Left renal pelvis (tissue), 4 donors: ENCODE data around the gene GFI1. TPM values are rescaled to one million over a fixed set of nuclear protein-coding genes. Genes with fewer than 3 reads are reported as not detected.
"Not testable (repeated sequence)": the region's sequence is repeated elsewhere in the genome, so short reads cannot be mapped to it uniquely, and the experiment has no call there.

Source experiments
- DNase-seq, 4 donors: peaks; one replicate each; pipeline ENCODE4 v3.0.0-alpha.2; 2013; ENCODE audit warnings: low read depth in 4 of 4, low spot score in 3 of 4
- polyA plus RNA-seq, 4 donors: library from polyadenylated mRNA; unstranded; fragments of 120-200 nt; gene quantifications; one replicate each; pipeline ENCODE4 v1.2.1, GENCODE V29; 2013; ENCODE audit not compliant: insufficient read length in 4 of 4

Gene GFI1
- polyA plus RNA-seq, 4 donors: 0.22 to 0.47 (median 0.29) TPM

DNA sequence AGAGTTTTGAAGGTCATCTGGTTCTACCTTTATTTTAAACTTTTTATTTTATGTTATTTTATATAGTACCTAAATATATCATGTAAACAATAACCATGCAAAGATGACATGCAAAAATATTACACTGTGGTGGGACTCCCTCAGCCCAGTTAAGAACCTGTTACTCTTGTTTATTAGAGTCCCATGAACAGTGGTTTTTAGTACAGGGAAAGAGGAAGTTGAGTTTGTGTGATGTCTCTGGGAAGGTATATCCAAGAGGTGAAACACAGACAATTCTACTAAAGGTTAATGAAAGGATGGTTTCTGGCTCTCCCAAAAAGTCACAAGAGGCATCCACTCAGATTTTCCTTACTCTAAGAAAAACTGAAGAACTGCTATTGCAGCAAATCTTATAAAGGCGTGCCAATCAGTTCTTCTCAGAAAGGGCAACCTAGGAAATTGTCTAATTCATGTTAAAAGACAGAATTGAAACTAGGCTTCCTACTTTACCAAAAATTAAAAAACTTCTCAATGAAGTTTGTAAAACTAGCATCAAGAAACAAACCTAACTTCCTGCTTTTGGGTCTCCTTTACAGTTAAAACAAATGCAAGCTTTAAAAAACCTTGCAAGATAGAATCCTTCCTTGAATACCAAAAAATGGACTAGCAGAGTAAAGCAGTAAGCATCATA lies 19.9 kb downstream of the GFI1 start:
- DNase-seq: no peak

DNA sequence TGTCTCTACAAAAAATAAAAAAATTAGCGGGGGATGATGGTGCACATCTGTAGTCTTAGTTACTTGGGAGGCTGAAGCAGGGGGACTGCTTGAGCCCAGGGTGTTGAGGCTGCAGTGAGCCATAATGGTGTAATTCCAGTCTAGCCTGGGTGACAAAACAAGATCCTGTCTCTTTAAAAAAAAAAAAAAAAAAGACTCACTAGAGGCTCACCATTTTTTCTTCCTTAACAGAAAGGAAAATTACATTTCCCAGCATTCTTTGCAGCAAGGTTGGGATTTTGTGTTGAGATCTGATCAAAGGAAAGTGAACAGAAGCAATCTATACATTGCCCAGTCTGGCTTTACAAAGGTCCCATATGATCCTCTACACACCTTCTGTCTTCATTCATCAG lies 21.5 kb downstream of the GFI1 start:
- DNase-seq: no peak

DNA sequence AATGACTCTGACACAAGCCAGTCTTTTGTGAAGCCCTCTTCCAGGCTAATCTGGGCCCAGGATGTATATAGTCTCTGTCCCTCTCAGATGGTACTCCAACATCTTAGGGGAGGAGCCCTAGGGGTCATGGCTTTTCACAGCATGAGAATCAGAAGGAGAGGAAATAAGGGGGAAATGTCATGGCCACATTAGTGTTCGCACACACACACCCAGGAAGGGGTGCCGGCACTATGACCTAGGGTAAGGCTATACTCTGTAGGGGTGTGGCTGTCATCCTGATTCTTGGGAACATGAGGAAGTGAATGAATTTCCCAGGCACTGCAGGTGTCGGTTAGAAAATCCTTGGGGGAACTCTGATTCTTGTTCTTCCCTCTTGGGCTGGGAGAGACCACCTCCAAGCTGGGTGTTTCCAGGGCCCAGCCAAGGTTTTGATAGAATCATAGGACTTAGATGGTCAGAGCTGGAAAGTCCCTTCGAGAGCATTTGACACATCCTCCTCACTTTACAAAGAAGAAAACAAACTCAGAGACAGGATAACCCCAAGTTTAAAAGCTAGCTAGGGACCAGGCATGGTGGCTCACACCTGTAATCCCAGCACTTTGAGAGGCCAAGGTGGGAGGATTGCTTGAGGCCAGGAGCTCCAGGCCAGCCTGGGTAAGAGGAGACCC lies 22.0 kb downstream of the GFI1 start:
- no peak for DNase-seq

DNA sequence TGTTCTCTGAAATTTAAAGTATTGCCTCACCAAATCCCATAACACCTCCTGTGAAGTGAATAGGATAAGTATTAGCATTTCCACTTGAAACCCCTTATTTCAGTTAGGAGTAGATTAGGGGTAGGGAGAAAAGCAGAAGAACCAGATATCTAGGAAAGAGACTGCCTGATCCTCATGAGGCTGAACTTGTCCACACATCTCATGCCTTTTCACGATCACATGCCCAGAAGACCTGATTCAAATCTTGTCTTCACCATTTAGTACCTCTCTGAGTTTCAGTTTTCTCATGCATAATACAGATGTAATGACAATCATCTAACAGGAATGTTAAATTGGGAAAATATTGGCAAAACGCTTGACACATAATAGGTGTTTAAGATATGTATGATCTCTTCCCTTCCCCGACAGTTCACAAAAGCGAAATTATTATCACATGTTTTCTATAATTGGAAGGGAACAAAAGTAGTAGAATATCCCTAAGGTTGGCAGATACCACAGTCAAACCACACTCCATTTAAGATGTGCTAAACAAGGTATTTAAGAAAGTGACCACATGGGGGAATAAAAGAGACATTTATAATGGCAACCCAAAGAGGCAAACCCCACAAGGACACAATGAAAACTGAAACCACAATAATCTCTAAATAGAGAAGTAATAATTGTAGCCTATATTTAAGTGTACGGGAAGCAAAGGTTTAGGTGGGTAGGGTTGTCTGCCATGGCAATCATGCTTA lies 25.2 kb downstream of the GFI1 start:
- DNase-seq: no peak

DNA sequence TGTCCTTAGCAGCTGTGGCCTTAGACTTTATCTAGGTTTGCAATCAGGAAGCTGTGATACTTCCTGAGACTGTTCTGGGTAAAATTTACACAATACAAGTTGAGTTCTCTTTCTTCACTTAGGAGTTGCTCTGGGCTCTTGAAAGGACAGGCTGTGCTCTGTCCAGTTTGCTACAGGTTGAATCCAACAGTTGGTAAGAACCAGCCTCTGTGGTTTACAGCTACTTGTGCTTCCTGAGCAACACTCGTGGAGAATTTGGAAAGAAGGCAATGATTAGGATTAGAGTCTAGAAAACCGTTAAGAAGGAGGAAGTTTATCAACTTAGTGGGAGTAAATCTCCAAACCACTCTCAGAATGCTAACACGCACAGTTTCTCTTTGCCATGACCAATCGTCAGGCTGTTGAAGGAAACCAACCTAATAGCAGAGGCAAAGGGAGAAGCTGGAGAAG lies 26.8 kb downstream of the GFI1 start:
- no peak for DNase-seq

DNA sequence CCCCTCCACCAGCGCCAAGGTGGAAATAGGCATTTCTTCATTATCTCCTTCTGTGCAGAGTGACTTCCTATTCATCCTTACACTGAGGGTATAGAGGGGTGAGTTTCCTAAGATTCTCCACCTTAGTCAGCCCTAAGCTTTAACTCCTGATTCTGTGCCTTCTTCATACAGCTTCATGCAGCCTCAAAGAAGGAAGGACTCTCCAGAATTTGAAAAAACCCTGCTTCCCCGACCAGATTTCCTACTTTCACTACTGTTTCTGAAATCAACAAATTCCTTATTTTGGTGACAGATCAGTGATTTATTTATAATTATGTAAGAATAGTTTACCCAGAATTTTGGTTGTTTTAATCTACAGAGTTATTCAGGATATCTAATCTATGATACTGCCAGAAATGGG lies 28.6 kb downstream of the GFI1 start:
- no peak for DNase-seq

DNA sequence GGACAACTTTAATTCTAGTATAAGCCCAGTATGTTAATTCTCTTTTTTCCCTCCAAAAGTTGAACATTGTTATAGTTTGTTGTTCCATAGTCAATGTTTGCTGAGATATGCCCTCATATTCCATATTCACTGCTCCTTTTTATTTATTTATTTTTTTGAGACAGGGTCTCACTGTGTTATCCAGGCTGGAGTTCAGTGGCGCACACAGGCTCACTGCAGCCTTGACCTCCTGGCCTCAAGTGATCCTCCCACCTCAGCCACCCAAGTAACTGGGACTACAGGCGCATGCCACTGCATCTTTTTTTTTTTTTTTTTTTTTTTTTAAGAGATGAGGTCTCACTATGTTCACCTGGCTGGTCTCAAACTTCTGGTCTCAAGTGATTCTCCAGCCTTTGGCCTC lies 38.7 kb downstream of the GFI1 start:
- no peak for DNase-seq

DNA sequence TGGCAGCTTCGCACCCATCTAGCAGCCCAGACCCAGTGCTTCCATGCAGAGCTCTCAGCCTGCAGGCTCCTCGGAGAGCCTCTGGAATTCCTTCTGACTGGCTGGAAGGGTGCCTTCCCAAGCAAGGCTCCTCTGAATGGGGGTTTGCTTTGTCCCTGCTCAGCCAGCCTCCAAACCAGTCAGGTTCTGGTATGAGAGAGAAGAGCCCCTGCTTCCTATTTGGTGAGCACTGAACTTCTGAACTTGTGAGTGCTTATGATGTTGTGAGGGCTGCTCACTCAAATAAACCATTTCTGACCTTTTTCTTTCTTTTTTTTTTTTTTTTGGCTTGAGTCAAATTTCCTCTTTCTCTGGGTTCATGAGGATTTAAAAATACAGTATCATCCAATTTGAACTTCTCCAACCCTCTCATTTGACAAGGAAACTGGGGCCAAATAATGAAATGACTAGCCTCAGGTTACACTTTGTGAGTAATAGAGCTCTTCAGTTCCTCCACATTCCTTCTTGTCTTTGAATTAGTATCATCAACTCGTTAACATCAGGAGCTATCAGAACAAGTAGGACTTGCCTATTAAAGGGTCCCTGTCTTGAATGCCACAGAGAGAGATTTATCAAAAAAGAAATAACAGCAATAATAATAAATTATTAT lies 39.6 kb downstream of the GFI1 start:
- DNase-seq: no peak

DNA sequence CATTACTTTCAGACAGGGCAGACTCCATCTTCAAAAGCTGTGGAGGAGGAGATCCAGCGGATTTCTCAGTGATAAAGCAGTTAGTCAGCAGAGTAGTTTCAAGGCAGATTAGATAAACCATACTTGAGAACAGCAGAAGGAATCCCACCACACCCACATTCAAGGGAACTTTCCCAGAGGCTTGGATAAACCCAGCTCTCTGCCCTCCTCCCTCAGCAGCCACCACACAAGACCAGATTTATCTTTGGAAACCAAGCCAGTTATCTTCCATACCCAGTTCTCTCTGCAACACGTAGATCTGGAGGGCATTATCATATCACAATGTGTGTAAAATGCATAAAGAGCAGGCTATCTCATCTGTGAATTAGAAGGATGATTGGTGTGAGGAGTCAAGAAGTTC lies 40.2 kb downstream of the GFI1 start:
- DNase-seq: no peak

DNA sequence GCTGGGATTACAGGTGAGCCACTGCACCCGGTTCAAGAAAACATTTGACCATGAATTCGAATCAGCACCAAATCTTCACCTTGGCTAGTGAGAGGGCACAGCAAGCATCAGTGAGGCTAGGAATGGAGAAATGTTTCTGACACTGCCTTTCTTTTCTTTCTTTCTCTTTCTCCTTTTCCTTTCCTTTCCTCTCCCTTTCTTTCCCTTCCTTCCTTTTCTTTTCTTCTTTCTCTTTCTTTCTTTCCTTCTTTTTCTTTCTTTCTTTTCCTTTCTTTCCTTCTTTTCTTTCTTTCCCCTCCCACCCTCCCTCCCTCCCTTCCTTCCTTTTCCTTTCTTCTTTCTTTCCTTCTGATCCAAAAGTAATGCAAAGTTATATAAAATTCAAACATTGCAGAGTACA lies 40.9 kb downstream of the GFI1 start:
- no peak for DNase-seq

DNA sequence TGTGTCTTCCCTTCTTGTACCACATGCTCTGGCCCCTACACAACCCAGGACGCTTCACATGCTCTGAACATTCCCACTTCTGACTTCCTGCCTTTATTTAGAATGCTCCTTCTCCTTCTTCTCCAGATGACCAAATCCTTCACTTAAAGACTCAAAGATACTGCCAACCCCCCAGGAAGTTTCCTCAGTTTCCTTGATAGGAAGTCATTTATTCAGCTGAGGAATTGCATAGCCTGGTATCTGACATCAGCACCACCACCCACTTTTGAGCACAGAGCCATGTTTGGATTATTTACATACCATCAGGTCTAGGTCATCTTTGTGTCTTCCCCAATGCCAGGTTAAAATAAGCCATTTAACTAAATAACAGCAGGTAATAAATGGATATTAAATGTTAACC lies 42.4 kb downstream of the GFI1 start:
- DNase-seq: no peak

DNA sequence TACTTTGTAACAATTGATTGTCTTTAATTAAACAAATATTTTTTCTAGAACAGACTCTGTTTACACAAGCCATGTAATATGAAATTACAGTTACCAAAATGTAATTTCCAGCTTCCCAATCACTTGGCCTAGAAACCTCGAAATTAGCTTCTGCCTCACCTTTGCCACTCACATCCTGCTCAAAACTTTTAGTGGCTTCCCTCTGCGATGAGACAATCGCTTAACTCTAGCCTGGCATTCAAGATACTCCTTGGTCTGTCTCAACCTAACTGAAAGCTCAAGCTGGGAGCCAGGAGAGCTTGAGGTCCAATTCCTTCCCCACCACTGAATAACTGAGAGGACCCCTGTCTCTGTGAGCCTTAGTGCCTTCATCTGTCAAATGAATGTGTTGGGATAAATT lies 42.8 kb downstream of the GFI1 start:
- DNase-seq: no peak

DNA sequence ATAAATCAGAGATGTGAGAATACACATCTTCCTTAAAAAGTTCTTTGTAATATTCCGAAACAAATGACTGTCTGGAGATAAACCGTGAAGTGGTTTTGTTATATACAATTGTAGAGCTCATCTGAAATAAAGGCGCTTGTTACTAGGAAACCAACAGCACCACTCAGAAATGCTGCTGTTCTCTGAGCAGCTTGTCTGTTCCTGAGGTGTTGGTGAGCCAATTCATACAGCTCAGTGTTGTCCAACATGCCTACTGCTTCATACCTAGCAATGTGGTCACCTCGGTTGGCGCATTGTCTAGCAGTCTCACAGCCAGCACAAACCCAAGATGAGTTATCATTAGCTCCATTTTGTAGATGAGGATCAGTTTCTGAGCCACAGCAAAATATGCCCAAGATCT lies 44.4 kb downstream of the GFI1 start:
- DNase-seq: no peak

DNA sequence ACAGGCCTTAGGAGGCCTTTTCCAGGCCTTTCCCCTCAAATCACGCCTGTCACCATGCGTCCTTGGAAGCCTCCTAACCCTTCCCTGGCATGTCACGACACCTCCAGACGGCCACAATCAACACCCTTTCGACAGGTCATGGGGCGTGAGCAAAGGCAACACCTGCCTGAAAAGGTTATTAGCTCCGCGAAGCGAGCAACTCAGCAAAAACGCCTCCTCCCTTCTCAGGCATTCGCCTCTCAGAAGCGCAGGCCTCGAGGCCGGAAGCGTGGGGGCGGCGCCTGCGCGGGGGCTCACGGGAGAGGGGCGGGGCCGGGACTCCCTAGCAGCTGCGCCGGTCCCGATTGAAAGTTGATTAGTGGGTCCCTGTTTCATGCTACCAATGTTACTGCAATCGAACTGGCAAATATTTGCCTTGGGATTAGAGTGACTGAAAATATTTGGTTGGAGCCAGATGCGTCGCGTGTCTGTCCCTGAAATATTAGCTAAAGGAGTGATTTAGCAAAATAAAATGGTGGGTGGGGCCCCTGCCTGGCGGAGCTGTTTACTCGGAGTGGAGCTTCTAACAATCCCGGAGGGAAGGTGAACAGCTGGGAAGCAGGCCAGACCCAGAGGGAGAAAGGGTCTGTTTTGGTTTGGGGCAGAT lies 44.9 kb downstream of the GFI1 start:
- DNase-seq: no peak

DNA sequence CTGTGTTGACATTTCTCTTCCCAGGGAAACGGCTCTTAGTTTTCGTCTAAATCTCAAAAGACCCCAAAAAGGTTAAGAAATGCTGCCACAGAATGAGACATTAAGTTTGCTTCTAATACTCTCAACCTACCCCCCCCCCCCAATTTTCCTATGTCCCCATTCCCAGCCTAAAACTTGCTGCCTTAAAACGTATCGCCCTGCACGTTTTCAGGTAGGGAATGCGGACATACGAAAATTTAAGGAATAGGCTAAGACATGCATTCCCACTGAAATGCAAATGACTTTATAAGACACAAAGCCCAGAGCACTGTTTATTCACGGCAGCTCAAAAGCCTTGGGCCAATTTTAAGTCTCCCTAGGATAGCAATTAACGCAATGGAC lies 45.4 kb downstream of the GFI1 start:
- no peak for DNase-seq

DNA sequence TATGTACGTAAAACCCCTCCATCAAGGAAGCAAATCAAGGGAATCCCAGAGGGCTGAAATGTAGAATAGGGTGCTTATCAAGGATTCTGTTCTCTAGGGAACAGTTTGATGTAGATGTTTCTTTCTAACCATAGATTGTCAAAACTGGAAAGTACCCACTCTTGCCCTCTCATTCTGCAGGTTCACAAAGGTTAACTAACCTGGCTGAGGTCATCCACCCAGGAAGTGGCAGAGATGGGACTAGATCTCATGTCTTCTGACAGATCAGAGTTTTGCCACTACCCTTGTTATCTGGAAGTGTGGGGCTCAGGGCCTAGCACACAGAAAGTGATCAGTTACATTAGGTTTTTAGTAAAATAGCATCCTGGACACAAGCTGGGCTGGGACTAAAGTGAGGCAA lies 47.4 kb downstream of the GFI1 start:
- DNase-seq: no peak

DNA sequence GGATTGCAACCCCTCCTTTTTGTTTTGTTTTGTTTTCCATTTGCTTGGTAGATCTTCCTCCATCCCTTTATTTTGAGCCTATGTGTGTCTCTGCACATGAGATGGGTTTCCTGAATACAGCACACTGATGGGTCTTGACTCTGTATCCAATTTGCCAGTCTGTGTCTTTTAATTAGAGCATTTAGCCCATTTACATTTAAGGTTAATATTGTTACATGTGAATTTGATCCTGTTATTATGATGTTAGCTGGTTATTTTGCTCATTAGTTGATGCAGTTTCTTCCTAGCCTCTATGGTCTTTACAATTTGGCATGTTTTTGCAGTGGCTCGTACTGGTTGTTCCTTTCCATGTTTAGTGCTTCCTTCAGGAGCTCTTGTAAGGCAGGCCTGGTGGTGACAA lies 52.2 kb downstream of the GFI1 start:
- not testable (repeated sequence) for DNase-seq

DNA sequence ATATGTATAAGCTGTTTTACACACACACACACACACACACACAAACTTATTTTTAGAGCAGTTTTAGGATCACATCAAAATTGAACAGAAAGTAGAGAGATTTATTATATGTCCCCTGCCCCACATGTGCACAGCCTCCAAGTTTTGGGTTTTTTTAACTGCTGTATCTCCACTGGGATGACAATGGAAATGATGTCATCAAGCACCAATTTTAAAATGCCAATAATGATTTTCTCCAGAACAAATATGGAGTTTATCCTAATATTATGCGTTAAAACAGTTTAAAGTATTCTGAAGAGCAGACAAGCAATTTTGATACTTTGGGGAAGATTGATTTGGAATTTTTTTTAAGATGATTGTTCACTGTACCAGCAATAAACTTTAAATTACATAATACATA lies 56.7 kb downstream of the GFI1 start:
- DNase-seq: no peak

DNA sequence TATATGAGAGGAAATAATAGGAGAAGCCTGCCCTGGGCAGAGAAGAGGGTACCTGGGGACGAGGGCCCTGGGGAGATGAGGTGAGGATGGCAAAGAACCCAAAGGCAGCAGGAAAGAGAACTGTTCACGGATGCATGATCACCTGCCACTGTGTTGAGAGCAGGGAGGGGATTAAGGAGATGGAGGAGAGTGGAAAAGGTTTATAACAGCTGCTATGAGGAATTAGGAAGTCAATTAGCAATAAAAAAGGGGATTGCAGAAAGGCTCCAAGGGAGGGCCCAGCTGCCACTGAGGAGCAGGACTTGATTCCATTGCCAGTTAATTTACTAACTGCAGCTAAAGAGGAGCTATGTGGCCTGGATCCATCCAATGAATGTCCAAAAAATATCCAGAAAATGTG lies 61.1 kb downstream of the GFI1 start:
- DNase-seq: no peak
